GM18907 (cell line): ENCODE measurements around the gene INHBC.
A peak's percentile ranks its signal among the peaks of the same experiment; 100 is the strongest.
"Not testable (repeated sequence)": the region's sequence is repeated elsewhere in the genome, so short reads cannot be mapped to it uniquely, and the experiment has no call there.

Experiments used
- ATAC-seq: cut with Tn5 transposase; IDR thresholded peaks from one replicate; pipeline ENCODE4 v1.9.1; 2021; ENCODE audit warnings: mild to moderate bottlenecking, moderate library complexity; ENCODE audit not compliant: unreplicated experiment

The INHBC gene

DNA sequence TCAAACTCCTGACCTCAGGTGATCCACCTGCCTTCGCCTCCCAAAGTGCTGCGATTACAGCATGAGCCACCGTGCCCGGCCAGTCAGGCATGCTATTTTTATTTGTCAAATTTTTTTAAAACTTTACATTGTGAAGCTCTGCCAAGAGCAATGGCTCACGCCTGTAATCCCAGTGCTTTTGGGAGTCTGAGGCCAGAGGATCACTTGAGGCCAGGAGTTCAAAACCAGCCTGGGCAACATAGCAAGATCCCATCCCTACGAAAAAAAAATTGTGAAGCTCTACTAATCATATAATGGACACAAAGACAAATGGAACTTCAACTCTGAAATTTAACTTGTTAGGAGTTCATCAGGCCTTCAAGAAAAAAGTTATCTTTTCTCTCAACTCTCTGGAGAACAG is 5.6 kb upstream of the INHBC start:
- no peak for ATAC-seq

DNA sequence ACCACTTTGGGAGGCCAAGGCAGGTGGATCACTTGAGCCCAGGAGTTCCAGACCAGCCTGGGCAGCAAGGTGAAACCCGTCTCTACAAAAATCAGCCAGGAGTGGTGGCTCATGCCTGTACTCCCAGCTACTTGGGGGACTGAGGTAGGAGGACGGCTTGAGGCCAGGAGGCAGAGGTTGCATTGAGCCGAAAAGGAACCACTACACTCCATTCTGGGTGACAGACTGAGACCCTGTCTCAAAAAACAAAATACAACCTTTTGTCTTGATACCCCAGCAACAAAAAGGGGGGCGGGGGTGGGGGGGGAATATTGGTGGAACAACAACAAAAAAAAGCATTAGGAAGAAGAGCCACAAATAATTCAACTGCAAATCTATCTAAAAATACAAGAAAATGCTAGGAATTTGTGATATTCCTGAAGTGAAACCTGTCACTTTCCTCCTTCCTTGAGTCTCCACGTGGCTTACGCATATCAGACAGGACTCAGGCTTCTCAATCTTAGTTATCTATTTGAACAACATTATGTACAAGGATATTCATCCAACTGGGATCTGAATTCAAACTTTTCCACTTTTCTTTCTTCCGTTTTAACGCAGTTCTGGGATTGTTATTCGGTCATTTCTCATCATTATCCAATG is 5.0 kb upstream of the INHBC start:
- ATAC-seq: no peak

DNA sequence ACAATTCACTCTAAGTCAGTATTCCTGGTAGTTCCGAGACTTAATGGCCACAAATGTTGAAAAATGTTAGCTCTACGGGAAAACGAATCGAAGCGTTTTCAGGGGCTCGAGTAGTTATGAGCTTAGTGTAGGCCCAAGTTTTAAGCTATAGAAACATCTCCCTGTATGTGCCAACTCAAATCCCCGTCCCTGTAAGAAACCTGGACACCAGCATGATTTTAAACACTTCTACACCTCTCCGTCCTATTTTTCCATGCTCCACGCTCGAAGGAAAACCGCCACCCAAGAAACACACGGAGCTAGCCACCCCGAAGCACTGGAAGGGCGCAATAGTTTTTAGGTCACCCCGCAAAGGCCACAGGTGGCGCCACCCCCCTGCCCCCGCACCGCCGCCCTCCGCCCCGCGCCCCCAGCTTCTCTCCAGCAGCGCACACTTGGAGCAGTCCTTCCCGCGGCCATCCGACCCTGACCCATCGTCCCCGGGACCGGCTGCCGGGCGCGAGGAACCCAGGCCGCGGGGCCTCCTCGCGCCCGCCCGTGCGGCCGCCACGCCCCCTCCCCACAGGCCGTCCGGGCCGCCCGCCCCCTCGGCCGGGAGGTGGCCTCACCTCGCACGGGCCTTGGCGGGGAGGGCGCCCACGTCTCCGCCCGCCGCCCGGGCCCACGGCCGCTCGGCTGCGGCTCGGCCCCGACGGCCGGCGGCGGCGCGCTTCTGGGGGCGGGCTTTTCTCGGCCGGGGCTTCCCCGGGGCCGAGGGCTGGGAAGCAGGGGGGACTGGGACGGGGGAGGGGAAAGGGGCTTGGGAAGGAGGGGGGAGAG is 4.3 kb upstream of the INHBC start:
- ATAC-seq: peak; percentile 45

DNA sequence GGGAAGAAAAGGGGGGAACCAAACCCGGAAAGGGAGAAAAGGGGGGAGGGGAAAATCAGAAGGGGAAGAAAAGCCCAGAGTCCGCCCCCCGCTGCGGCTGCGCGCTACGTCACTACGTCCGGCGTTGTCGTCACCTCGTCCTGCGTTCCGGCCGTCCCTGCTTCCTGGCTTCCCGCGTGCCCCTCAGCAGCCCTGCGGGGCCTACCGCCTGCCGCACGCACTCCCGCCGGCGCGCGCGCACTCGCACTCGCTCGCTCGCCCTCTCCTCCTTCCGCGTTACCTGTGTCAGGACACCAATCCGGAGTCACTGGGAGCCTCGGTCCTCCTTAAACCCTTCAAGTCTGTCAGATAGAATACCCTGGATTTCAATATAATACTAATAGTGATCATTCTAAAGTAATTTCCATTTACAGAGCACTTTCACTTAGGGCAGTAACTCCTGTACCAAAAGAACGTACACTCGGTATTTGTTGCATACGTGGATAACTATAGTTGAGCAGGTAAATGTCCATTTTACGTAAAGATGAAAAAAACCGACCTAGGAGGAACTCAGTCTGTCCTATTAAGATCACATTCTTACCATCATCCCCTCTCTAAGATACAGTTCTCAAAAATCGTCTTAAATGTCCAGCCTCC is 3.5 kb upstream of the INHBC start, which contains the start of gene R3HDM2:
Gene R3HDM2, minus strand, starts transcription at position 113 of the 636 bp plus-strand sequence. CDS start 120,615 bp downstream, outside the sequence.
- ATAC-seq: peak; percentile 93

DNA sequence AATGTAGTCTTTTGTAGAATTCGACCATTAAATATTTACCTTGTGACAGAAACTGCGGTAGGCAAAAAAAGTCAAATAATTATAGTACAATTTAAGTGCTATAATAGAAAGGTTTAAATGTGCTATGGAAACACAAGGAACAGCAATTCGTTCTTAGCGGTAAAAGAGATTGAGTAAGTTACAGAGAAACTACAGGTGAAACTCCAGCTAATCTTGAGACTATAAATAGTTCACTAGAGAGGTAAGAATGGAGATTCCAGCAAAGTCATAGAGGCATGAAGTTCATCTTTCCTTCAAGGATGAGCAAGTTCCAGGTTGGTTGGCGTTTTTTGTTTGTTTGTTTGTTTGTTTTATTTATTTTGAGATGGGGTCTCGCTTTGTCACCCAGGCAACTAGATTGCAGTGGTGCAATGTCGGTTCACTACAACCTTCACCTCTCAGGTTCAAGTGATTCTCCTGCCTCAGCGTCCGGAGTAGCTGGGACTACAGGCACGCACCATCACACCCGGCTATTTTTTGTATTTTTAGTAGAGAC is 2.9 kb upstream of the INHBC start:
- no peak for ATAC-seq

DNA sequence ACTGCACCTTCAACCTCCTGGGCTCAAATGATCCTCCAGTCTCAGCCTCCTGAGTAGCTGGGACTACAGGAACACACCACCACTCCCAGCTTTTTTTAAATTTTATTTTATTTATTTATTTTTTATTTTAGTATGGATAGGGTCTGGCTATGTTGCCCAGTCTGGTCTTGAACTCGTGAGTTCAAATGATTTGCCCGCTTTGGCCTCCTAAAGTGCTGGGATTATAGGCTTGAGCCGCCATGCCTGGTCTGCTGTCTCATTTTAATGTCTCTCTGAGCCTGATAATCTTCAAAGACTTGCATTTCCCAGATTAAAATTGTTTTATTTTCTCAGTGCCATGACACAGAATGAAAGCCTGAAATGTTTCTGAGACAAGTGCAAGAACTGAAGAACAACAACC is 1.2 kb upstream of the INHBC start:
- no peak for ATAC-seq

DNA sequence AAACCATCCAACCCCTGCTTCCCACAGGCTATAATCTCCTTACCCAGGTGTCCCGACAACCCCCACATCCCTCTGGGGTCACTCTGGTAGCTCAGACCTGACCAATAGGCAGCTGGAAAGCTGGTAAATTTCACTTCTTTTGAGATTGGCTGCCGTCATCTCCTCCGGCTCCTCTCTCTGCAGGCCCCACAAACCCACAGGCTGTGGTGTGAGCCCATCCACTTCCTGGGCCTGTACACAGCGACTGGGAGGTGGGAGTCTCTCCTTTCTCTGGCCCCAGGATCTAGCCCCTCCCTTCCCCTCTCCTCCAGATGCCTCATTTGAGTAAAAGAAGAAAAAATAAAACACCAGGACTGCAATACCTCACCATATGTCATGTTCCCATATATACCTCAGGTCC is 709 bp downstream of the INHBC start:
- ATAC-seq: no peak

DNA sequence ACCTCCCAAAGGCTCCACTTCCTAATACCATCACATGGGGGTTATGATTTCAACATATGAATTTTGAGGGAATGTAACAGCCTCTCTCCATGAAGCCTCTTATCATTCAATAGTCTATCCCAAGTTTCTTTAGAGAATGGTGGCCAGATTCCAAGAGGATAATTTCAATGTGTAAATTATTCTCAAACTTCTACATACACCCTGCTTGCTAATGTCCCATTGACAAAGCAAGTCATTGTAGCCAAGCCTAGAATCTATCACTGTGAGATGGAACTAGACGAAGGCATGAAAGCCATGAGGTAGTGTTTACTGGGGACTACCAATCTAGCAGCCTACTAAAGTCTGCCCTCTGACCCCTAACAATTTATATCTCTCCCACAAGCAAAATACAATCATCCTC is 3.8 kb downstream of the INHBC start:
- no peak for ATAC-seq

DNA sequence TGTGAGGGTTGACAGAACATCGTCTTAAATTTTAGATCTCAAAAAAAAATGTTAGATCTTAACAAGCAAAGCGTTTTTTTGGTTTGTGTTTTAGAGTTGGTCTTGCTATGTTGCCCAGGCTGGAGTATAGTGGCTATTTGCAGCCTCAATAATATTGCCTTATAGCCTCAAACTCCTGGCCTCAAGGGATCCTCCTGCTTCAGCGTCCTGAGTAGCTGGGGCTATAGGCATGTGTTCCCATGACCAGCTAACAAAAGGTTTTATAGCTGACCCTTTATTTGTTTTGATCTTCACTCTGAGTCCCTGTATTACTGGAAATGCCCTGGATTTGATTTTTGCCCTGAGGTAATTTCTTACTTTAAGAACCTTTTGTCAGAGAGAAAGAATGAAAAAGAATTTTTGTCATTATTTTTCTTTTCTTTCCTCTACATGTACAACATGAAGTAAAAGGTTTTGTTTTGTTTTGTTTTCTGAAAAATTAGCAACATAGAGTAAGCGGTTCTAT is 5.2 kb downstream of the INHBC start:
- ATAC-seq: no peak

DNA sequence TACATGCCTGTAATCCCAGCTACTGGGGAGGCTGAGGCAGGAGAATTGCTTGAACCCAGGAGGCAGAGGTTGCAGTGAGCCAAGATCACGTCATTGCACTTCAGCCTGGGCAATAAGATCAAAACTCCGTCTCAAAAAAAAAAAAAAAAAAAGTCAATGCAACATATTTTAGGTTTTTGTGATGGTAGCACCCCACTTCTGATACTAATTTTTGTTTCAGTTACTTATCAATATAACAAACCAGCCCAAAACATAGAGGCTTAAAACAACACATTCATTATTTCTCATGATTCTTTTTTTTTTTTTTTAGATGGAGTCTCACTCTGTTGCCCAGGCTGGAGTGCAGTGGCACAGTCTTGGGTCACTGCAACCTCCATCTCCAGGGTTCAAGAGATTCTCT is 6.8 kb downstream of the INHBC start:
- not testable (repeated sequence) for ATAC-seq

DNA sequence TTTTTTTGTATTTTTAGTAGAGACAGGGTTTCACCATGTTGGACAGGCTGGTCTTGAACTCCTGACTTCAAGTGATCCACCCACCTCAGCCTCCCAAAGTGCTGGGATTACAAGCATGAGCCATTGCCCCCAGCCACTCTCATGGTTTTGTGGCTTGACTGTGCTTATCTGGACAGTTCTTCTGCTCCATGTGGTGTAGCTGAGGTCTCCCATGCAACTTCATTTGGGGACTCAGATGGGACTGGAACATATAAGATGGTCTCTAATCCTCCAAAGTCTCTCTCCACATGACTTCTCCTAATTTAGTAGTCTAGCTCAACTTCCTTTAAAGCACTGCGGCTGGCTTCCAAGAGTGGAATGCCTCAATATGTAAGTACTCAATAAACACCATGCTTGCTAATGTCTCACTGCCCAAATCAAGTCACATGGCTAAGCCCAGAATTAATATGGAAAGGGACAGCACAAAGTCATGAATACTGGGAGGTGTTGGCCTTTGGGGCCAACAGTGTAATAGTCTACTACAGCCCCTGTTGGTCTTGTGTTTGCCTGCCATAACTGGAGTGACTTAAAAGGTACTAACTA is 7.4 kb downstream of the INHBC start:
- ATAC-seq: no peak

DNA sequence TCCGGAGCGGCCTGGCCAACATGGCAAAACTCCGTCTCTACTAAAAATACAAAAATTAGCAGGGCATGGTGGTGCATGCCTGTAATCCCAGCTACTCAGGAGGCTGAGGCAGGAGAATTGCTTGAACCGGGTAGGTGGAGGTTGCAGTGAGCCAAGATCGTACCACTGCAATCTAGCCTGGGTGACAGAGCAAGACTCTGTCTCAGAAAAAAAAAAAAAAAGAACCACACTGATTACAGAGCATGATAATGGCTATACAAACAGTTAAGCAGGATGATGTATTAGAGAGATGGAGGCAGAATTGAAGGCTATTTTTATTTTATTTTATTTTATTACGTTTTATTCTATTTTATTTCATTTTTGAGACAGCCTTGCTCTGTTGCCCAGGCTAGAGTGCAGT is 9.8 kb downstream of the INHBC start:
- ATAC-seq: not testable (repeated sequence)

DNA sequence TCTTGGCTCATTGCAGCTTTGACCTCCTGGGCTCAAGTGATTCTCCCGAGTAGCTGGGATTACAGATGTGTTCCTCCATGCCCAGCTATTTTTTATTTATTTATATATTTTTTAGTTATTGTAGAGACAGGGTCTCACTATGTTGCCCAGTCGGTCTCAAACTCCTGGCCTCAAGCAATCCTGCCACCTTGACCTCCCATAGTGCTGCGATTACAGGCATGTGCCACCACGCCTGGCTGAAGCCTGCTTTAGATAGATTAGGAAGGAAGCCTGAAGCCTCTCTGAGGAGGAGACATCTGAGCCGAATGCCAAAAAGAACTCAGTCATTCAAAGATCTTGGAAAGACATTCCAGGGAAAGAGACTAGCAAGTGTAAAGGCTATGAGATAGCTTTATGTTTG is 10.2 kb downstream of the INHBC start:
- ATAC-seq: no peak

DNA sequence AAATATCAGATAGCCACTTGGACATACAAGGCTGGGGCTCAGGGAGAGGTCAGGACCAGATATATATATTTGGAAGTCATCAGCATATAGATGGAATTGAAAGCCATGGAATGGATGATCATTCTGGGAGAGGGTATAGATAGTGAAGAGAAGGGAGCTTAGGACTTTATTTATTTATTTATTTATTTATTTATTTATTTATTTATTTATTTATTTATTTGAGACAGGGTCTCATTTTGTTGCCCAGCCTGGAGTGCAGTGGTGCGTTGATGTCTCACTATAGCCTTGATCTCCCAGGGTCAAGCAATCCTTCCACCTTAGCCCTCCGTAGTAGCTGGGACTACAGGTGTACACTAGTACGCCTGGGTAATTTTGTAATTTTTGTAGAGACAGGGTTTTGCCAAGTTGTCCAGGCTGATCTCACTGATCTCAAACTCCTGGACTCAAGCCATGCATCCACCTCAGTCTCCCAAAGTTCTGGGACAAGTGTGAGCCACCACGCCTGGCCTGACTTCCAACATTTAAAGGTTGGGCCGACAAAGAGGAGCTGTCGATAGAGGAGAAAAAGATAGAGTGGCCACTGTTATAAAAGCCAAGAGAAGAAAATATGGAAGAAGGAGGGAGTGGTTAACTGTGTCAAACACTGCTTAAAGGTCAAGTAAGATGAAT is 11.8 kb downstream of the INHBC start:
- no peak for ATAC-seq

DNA sequence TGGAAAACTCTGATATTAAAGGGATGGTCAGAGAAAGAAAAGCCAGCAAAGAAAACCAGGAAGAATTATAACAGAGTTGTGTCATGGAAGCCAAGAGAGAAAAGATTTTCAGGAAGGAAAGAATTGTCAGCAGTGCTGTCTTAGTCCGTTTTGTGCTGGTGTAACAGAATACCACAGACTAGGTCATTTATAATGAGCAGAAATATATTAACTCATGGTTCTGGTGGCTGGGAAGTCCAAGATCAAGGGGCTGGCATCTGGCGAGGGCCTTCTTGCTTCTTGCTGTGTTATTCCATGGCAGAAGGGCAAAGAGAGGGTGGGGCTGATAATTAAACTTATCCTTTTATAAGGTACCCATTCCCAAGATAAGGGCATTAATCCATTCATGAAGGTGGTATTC is 14.1 kb downstream of the INHBC start:
- no peak for ATAC-seq

DNA sequence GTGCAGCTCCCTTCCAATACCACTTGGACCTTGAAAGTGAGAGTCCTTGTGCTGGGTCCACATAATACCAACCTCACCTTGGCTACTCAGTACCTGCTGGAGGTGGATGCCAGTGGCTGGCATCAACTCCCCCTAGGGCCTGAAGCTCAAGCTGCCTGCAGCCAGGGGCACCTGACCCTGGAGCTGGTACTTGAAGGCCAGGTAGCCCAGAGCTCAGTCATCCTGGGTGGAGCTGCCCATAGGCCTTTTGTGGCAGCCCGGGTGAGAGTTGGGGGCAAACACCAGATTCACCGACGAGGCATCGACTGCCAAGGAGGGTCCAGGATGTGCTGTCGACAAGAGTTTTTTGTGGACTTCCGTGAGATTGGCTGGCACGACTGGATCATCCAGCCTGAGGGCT is 14.8 kb downstream of the INHBC start:
- ATAC-seq: no peak

DNA sequence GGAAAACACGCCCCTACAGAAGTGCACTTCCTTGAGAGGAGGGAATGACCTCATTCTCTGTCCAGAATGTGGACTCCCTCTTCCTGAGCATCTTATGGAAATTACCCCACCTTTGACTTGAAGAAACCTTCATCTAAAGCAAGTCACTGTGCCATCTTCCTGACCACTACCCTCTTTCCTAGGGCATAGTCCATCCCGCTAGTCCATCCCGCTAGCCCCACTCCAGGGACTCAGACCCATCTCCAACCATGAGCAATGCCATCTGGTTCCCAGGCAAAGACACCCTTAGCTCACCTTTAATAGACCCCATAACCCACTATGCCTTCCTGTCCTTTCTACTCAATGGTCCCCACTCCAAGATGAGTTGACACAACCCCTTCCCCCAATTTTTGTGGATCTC is 15.5 kb downstream of the INHBC start:
- ATAC-seq: no peak

DNA sequence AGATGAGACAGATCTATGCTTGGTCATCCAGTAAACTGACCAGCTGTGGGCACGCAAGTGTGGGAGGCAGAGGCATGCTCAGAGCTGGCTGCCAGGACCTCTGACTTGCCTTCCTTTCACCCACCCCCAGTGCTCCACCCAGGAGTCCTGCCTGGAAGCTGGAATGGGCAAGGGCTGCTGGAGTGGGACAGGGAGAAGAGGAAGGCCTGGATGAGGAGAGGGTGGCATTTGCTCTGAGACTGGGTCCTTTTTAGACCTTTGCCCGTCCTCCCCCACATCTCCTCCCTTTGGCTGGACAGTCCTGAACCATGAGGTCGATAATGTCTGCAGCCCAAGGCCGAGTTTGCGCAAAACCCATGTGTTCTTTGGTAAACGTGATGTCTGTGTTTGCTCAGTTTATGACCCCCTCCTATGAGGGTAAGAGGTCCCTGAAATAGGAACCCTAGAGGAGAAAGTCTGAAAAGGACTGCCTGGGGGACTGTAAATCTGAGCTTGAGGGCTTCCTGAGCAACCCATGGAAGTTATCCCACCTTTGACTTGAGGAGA is 16.7 kb downstream of the INHBC start:
- ATAC-seq: no peak

DNA sequence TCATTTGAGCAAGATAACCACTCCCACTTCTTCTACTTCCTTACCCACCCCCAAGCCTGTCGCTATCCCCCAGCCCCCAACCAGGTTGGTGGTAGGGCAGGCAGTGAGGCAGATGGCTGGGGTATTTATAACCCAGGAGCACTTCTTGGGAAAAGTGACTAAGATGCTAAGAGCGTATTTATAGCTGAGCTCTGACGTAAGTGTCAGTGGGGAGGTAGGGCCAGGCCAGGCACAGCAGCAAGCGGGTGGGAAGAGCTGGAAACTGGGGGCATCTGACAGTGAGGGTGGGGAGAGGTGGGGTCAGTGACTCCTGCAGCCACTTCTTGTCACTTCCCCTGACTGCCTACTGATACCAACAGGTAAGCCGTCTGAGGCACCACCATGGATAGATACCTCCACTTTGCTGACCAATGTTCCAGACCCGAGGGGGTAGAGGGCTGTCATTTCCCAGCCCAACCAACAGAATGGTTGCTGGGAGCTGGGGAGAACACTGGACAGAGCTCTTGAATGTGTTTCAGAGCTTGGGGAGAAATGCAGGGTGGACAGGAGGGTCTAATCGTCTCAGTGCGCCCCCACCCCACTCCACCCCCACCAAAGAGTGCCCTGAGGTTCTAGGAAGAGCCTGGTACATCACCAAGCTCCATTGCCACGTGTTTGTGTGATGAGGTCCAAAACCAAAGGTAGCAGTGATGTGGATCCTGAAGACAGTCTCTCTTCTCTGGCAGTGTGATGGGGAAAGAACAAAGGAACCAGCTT is 17.8 kb downstream of the INHBC start:
- ATAC-seq: peak; percentile 6
